Epithelial cell of proximal tubule (primary cell): Measurements from ENCODE around the gene XBP1. TPM values are rescaled to one million over a fixed set of nuclear protein-coding genes. Genes with fewer than 3 reads are reported as not detected.
"Not testable (repeated sequence)": the region's sequence is repeated elsewhere in the genome, so short reads cannot be mapped to it uniquely, and the experiment has no call there.

Experiments used
- DNase-seq: peaks from one replicate; pipeline ENCODE4 v3.0.0-alpha.2; 2011; ENCODE audit warnings: low read depth
- H3K4me3 ChIP-seq: 2 replicates; pipeline ENCODE4 v1.5.1; 2011; ENCODE audit warnings: low read depth, mild to moderate bottlenecking, low read length
- CTCF ChIP-seq: conservative IDR thresholded peaks from 2 replicates; pipeline ENCODE4 v1.5.1; 2012; ENCODE audit warnings: low read depth, mild to moderate bottlenecking, low read length
- total RNA-seq: library from RNA; depleted of rRNA; stranded (reverse); fragments of >200 nt; gene quantifications from 2 replicates; pipeline ENCODE4 v1.2.3, GENCODE V29; 2015

The XBP1 gene
- total RNA-seq, 1 donor from 2014 or later = 153 TPM

DNA sequence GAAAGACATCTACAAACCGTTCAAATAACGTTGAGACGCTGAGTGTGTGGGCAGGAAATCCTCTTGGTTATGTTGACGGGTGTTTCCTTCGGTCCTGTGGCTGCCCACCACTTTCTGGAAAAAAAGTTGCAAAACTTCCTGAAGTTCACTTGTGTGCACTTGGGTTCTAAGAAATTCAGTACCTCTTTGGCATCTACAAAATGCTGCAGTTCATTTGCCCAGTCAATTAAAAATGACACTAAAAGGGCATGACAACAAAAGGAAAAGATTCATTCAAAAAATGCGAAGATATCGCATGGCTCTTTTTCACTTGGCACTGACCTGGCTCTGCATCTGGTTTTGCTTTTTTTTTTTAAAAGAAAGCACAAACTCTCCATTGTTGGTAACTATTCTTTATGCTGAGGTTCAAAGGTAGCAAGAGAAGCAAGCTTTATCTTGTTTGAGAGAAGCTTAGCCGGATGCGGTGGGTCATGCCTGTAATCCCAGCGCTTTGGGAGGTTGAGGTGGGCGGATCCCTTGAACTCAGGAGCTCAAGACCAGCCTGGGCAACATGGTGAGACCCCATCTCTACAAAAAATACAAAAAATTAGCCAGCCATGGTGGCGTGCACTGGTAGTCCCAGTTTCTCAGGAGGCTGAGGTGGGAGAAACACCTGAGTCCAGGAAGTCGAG is 10.6 kb upstream of the XBP1 start:
- no peak for TF ChIP-seq CTCF
- no peak overlapping the region for H3K4me3 ChIP-seq
- no peak for DNase-seq

GRCh38 chr22:28808716-28809355 is 8.5 kb upstream of the XBP1 start:
- no peak overlapping the region for H3K4me3 ChIP-seq
- no peak for DNase-seq
- no peak for TF ChIP-seq CTCF

GRCh38 chr22:28805426-28805825 is 5.1 kb upstream of the XBP1 start:
- H3K4me3 ChIP-seq, DNase-seq: not testable (repeated sequence)

DNA sequence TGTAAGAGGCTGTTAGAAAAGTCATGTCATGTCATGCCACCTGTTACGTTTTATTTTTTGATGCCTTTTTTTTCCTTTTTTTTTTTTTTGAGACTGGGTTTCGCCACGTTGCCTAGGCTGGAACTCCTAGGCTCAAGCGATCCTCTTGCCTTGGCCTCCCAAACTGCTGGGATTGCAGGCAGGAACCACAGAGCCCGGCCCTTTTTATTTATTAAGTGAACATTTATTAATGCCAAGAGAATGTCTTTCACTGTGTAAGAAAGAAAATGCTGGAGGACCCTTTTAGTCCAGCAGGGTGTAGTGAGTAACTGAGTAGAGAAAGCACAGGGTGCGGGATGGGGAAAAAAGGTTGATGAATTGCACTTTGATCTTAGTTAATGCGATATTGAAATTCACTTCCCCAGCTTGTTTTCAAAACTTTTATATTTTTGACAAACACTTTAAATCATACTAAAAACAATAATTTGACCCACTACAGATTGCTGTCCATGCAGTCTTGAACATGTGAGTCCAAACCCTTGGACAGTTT is 2.3 kb upstream of the XBP1 start:
- no peak for DNase-seq
- no peak overlapping the region for H3K4me3 ChIP-seq
- TF ChIP-seq CTCF = peak; percentile 21

DNA sequence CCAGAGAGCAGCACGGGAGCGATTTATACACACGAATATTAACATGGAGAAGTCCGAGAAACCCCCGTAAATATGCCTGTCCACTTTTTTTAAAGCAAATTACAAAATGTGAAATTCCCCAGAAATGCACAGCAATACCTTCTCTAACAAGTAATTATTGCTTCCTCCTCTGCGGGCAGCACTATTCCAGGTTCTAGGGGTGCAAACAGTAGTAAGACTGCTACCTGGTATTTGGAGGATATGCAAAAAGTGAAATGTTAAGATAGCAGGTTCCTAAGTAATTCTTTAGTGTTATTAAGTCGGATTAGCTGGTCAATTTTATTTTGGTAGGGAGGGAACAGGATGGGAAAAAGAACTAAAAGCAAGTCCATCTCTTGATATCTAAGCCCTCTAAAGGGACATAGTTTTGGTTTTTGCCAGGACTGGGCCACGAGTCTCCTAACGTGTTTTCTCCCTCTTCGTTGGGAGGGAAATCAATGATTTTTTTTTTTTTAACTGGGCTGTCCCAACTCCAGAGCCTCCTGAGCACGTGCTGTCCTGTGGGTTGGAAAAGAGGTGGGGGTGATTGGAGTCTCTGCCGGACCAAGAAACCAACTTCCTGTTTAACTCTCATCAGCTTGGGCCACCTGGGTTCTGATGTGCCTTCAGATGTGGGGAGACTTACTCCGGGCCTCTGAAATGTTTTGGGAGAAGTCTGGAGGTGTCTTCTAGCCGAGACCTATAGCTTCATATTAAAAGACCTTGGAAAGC is 1.7 kb upstream of the XBP1 start:
- no peak for DNase-seq
- peak overlapping the region; percentile 7 for H3K4me3 ChIP-seq
- TF ChIP-seq CTCF = no peak

GRCh38 chr22:28799606-28800307 is 612 bp downstream of the XBP1 start:
- DNase-seq = no peak
- H3K4me3 ChIP-seq = peak overlapping the region; percentile 65
- no peak for TF ChIP-seq CTCF
